Vagina (tissue), 2 donors: ENCODE measurements around the gene TMEM179. TPM values are rescaled to one million over a fixed set of nuclear protein-coding genes. Genes with fewer than 3 reads are reported as not detected.

ENCODE experiments used
- DNase-seq, 2 donors: peaks; one replicate each; pipeline ENCODE4 v3.0.0-alpha.2; 2017; ENCODE audit errors: extremely low spot score in 2 of 2
- H3K27ac ChIP-seq: fragments of 200-600 bp; sonication (generic); one replicate; pipeline ENCODE4 v1.5.1; 2019
- H3K27me3 ChIP-seq: fragments of 200-600 bp; sonication (generic); one replicate; pipeline ENCODE4 v1.5.1; 2019
- H3K36me3 ChIP-seq, 2 donors: fragments of 200-600 bp; sonication (generic); one replicate each; pipeline ENCODE4 v1.5.1; 2017 to 2019
- H3K4me1 ChIP-seq: fragments of 200-600 bp; sonication (generic); one replicate; pipeline ENCODE4 v1.5.1; 2019
- H3K4me3 ChIP-seq, 2 donors: fragments of 200-600 bp; sonication (generic); 1 replicate in 1 of 2; 2 replicates in 1 of 2; pipeline ENCODE4 v1.5.1; 2016 to 2019
- H3K9me3 ChIP-seq: fragments of 200-600 bp; sonication (generic); one replicate; pipeline ENCODE4 v1.5.1; 2019
- POLR2A ChIP-seq, 2 donors: fragments of 450-650 bp; IDR thresholded peaks; one replicate each; pipeline ENCODE4 v1.6.1; 2017; ENCODE audit warnings: antibody characterized with exemption in 2 of 2, mild to moderate bottlenecking in 2 of 2, moderate library complexity in 2 of 2
- POLR2AphosphoS5 ChIP-seq, 2 donors: sonication (generic); formaldehyde crosslinking; IDR thresholded peaks; one replicate each; pipeline ENCODE4 v1.9.0; 2017; ENCODE audit warnings: antibody characterized with exemption in 2 of 2, mild to moderate bottlenecking in 2 of 2, low read depth in 1 of 2; ENCODE audit not compliant: insufficient read depth in 1 of 2
- intact Hi-C: fragments of 100-400 bp; cut with DNase I; formaldehyde crosslinking; loops from one replicate; pipeline ENCODE4 v1.15.1; 2023
- total RNA-seq: library from RNA; depleted of rRNA; stranded (reverse); fragments of >200 nt; gene quantifications from one replicate; pipeline ENCODE4 v1.2.3, GENCODE V29; 2016
- TF ChIP-seq, protein P1 (sequence below), 3 experiments: fragments of 450-650 bp in 2 of 3; fragments of 200-600 bp in 1 of 3; sonication (generic) in 1 of 3; IDR thresholded peaks; one replicate each; pipeline ENCODE4 v1.5.1; 2017 to 2019; ENCODE audit warnings: antibody characterized with exemption in 3 of 3, mild to moderate bottlenecking in 2 of 3, moderate library complexity in 2 of 3

The TMEM179 gene
- total RNA-seq, 1 donor from 2014 or later = 7.9 TPM

DNA sequence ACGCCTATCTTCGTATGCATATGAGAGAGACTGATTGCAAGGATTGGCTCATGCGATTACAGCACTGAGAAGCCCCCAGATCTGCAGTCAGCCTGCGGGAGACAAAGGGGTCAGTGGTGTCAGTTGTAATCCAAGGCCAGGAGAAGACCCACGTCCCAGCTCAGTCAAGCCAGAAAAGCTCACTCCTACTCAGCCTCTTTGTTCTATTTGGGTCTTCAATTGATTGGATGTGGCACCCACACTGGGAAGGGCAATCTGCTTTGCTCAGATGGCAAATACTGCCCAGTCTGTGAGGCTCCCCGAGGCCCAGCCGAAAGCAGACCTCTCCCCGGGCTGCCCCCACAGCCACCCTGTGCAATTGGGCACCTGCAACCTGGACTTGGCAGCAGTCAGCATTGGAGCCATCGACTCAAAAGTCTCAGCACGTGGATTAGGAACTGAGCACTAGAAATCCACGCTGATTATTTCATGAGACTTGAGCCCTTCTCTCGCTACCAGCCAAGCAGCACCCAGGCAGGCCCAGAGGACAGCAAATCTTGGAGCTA, 39.6 kb upstream of the TMEM179 start:
- Histone ChIP-seq H3K27me3 (no peaks in the 10 kb centered on the region), H3K4me1 (no peaks in the 10 kb centered on the region), H3K9me3 (no peaks in the 10 kb centered on the region), H3K27ac (no peak overlapping the region), H3K36me3 (no peaks in the 10 kb centered on the region), H3K4me3 (no peak overlapping the region)
- TF ChIP-seq, protein P1, sequence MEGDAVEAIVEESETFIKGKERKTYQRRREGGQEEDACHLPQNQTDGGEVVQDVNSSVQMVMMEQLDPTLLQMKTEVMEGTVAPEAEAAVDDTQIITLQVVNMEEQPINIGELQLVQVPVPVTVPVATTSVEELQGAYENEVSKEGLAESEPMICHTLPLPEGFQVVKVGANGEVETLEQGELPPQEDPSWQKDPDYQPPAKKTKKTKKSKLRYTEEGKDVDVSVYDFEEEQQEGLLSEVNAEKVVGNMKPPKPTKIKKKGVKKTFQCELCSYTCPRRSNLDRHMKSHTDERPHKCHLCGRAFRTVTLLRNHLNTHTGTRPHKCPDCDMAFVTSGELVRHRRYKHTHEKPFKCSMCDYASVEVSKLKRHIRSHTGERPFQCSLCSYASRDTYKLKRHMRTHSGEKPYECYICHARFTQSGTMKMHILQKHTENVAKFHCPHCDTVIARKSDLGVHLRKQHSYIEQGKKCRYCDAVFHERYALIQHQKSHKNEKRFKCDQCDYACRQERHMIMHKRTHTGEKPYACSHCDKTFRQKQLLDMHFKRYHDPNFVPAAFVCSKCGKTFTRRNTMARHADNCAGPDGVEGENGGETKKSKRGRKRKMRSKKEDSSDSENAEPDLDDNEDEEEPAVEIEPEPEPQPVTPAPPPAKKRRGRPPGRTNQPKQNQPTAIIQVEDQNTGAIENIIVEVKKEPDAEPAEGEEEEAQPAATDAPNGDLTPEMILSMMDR (IDR thresholded peaks at IDR 0.05) = no peak
- TF ChIP-seq POLR2A (IDR thresholded peaks at IDR 0.05) = no peak
- DNase-seq = no peak
- intact Hi-C loops = no loop called here

DNA sequence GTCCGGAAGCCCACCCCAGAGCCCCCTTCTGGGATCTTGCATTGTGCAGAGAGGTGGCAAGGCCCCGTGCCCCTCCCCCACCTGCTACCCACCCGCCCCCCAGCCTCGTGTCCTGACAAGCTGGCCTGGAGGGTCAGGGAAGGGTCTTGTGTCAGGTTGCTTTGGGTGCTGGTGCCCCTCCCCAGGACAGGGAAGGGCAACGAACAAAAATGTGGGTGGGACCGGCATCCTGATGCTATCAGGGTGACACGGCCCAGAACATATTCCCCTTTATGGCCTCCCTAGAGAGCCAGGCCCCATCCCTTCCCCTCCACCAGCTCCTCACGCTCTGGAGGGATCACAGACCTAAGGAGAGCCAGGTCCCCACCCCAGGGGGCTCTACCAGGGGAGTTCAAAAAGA, 38.7 kb upstream of the TMEM179 start:
- Histone ChIP-seq H3K4me3 (no peak overlapping the region), H3K4me1 (no peaks in the 10 kb centered on the region), H3K27ac (no peak overlapping the region), H3K36me3 (no peaks in the 10 kb centered on the region), H3K9me3 (no peaks in the 10 kb centered on the region), H3K27me3 (no peaks in the 10 kb centered on the region)
- TF ChIP-seq POLR2AphosphoS5 (IDR thresholded peaks at IDR 0.05; ENCODE audit: insufficient read depth in 1 of 2, low read depth in 1 of 2) = no peak
- DNase-seq = no peak
- intact Hi-C loops = no loop called here

DNA sequence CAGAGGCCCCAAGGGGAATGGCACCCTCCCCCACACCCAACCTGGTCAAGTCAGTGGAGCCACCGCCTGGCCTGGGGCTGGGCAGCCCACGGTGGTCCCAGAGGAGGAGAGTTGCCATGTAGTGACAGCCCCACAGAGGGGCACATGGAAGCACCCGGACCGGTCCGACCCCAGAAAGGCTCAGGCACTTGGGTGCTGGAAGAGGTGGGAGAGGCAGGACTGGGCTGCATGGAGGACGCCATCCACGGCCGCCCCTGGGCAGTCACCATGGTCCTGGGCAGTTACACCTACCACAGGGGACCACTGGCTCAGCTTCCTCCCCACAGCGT, 37.9 kb upstream of the TMEM179 start:
- intact Hi-C loops = no loop called here
- no peak overlapping the region for H3K27ac ChIP-seq
- no peaks in the 10 kb centered on the region for H3K9me3 ChIP-seq
- no peaks in the 10 kb centered on the region for H3K4me1 ChIP-seq
- no peaks in the 10 kb centered on the region for H3K36me3 ChIP-seq
- TF ChIP-seq POLR2A (IDR thresholded peaks at IDR 0.05) (no peak), POLR2AphosphoS5 (IDR thresholded peaks at IDR 0.05; ENCODE audit: insufficient read depth in 1 of 2, low read depth in 1 of 2) (no peak)
- TF ChIP-seq, protein P1 (IDR thresholded peaks at IDR 0.05) = no peak
- DNase-seq = no peak
- H3K27me3 ChIP-seq = no peaks in the 10 kb centered on the region
- H3K4me3 ChIP-seq = no peak overlapping the region

GRCh38 chr14:104641753-104642539, 37.4 kb upstream of the TMEM179 start:
- no peaks in the 10 kb centered on the region for H3K9me3 ChIP-seq
- H3K27me3 ChIP-seq = no peaks in the 10 kb centered on the region
- H3K4me1 ChIP-seq = no peaks in the 10 kb centered on the region
- TF ChIP-seq, protein P1 (IDR thresholded peaks at IDR 0.05) = no peak
- TF ChIP-seq POLR2AphosphoS5 (IDR thresholded peaks at IDR 0.05; ENCODE audit: insufficient read depth in 1 of 2, low read depth in 1 of 2) = no peak
- no peak for TF ChIP-seq POLR2A (IDR thresholded peaks at IDR 0.05)
- no peak overlapping the region for H3K4me3 ChIP-seq
- no peak for DNase-seq
- no peaks in the 10 kb centered on the region for H3K36me3 ChIP-seq
- intact Hi-C loops = no loop called here
- H3K27ac ChIP-seq = no peak overlapping the region

DNA sequence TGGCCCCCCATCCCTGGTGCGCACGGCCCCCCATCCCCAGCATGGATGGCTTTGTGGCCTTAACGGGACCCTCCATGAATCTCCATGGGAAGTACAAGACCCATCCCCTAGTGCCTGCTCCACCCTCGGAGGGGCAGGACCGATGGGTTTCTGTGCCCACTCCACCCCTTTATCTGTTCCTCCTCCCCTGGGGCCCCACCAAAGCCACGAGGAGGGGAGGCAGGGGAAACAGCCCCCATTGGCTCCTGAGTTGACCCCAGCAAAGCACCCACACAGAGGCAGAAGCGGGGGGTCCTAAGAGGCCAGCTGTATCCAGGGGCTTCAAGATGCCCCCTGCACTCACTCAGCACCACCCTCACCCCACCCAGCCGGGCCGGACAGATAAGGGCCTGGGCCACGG, 36.1 kb upstream of the TMEM179 start:
- Histone ChIP-seq H3K4me1 (no peaks in the 10 kb centered on the region), H3K27ac (no peak overlapping the region), H3K27me3 (no peaks in the 10 kb centered on the region), H3K36me3 (no peaks in the 10 kb centered on the region), H3K9me3 (no peaks in the 10 kb centered on the region), H3K4me3 (no peak overlapping the region)
- intact Hi-C loops = no loop called here
- DNase-seq = no peak
- TF ChIP-seq POLR2AphosphoS5 (IDR thresholded peaks at IDR 0.05; ENCODE audit: insufficient read depth in 1 of 2, low read depth in 1 of 2) (no peak), POLR2A (IDR thresholded peaks at IDR 0.05) (no peak)
- TF ChIP-seq, protein P1 (IDR thresholded peaks at IDR 0.05) = no peak
